HL-60 (cell line): ENCODE measurements around the gene MYO3B.

ENCODE experiments used
- DNase-seq, 2 experiments: peaks; one replicate each; pipeline ENCODE4 v3.0.0-alpha.2; 2010 to 2020; ENCODE audit warnings: low read depth in 1 of 2, low spot score in 1 of 2
- H3K27ac ChIP-seq: fragments of 250-450 bp; sonication (Bioruptor Pico); replicated peaks from 2 replicates; pipeline ENCODE4 v1.5.1; 2020; ENCODE audit warnings: mild to moderate bottlenecking, moderate library complexity
- H3K27me3 ChIP-seq: fragments of 250-450 bp; sonication (Bioruptor Pico); 2 replicates; pipeline ENCODE4 v1.5.1; 2021; ENCODE audit warnings: mild to moderate bottlenecking, moderate library complexity; ENCODE audit not compliant: insufficient read depth, poor library complexity, severe bottlenecking
- H3K4me3 ChIP-seq: replicated peaks from 2 replicates; pipeline ENCODE4 v1.5.1; 2011; ENCODE audit warnings: mild to moderate bottlenecking, control low read depth, low read length; ENCODE audit not compliant: insufficient read depth
- CTCF ChIP-seq: IDR thresholded peaks from one replicate; pipeline ENCODE4 v1.5.1; 2011; ENCODE audit warnings: low read length, control low read depth, inconsistent platforms; ENCODE audit not compliant: insufficient read depth
- GABPA ChIP-seq: IDR thresholded peaks from 2 replicates; pipeline ENCODE4 v1.6.1; 2012; ENCODE audit warnings: low read depth
- POLR2AphosphoS5 ChIP-seq: IDR thresholded peaks from 2 replicates; pipeline ENCODE4 v1.6.1; 2012; ENCODE audit warnings: low read depth
- REST ChIP-seq: IDR thresholded peaks from 2 replicates; pipeline ENCODE4 v1.6.1; 2012; ENCODE audit warnings: low read depth; ENCODE audit not compliant: insufficient replicate concordance
- SPI1 ChIP-seq: IDR thresholded peaks from 2 replicates; pipeline ENCODE4 v1.6.1; 2012; ENCODE audit warnings: low read depth, mild to moderate bottlenecking, borderline replicate concordance

The MYO3B gene

GRCh38 chr2:170145675-170146432 lies 32.1 kb upstream of the MYO3B start:
- Histone ChIP-seq H3K27ac (no peak overlapping the region), H3K4me3 (no peak overlapping the region), H3K27me3 (no peaks in the 10 kb centered on the region)
- DNase-seq, result no peak
- no peak for TF ChIP-seq POLR2AphosphoS5
- no peak for TF ChIP-seq REST
- no peak for TF ChIP-seq CTCF
- TF ChIP-seq SPI1, result no peak
- no peak for TF ChIP-seq GABPA

- TF ChIP-seq GABPA (no peak), SPI1 (no peak), CTCF (no peak), REST (no peak), POLR2AphosphoS5 (no peak)
- Histone ChIP-seq H3K4me3 (no peak overlapping the region), H3K27me3 (no peaks in the 10 kb centered on the region), H3K27ac (no peak overlapping the region)
- DNase-seq, result no peak
Measured at GRCh38 chr2:170146784-170147183, 31.2 kb upstream of the MYO3B start.

- Histone ChIP-seq H3K4me3 (no peak overlapping the region), H3K27ac (no peak overlapping the region), H3K27me3 (no peaks in the 10 kb centered on the region)
- no peak for DNase-seq
- TF ChIP-seq GABPA (no peak), SPI1 (no peak), POLR2AphosphoS5 (no peak), REST (no peak), CTCF (no peak)
Measured at GRCh38 chr2:170147576-170147975, 30.4 kb upstream of the MYO3B start.
